NK-92 treated with Interleukin-12 subunit alpha and Interleukin-12 subunit beta, amount 100 ng/mL, for 24 hours (cell line): ENCODE data around the gene WNT7B.

ENCODE experiments used
- DNase-seq: peaks from one replicate; lab custom pipeline; 2025; lab: John Stamatoyannopoulos, UW

WNT7B gene

DNA sequence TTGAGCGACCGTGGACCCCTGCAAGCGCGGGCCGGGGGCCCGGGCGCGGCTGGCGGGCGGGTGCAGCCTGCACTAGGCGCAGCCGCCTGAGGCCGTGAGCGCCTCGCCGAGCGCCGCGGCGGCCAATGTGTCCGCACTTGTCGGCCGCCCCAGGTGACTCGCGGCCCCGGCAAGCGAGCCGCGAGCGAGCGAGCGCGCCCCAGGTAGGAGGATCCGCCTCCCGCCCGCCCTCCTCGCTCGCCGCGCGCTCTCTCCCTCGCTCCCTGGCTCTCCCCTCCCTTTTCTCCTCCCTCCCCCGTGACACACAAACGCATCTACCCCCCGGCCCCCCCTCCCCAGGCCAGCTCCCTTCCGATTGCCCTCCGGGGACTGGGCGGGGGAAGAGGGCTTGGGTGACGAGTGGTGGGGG lies at the start of gene WNT7B:
Gene WNT7B (minus strand): TSS at position 160 of the 409 bp plus-strand sequence. CDS start 408 bp downstream, outside the sequence.
- no peak for DNase-seq

DNA sequence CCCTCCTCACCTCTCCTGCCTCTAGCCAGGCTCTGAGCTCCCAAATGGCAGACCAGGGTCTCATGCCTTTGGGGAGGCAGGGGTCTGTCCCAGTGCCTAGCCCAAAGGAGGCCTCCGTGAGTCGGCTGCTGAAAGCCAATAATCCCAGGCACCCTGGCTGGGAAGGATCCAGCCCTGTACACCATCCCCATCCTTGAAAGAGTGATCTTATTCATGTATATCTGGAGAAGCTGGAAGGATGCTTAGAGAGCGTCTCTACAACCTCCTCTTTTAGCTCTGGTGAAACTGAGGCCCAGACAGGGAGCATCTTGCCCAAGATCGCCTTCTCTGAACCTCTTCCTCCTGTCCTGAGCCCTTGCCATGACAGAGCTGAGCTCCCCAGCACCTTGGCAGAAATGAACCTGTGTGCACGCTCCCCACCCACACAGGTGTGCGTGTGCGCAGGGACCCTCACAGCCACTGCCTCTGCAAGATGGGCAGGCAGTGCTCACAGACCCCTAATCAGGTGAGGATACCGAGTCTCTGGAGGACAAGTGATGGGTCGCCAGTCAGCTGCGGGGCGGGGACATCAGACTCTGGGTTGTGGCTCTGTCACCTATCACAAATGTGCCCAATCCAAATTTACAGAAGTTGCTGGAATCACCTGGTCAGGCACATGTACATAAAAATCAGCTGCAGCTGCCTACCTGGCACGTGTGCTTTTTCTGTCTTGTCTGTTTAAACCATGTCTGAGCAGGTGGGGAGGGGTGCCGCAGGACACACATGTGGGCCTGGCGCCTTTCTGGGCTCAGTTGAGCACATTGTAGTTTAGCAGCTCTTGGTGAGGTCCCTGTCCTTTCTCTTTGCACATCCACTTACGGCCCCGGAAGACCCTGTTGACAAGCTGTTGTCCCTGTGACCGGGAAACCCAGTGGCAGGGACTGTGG lies 49.3 kb upstream of the WNT7B start:
- no peak for DNase-seq

- no peak for DNase-seq
These were observed 48.4 kb upstream of the WNT7B start for GRCh38 chr22:46025225-46025972.

DNA sequence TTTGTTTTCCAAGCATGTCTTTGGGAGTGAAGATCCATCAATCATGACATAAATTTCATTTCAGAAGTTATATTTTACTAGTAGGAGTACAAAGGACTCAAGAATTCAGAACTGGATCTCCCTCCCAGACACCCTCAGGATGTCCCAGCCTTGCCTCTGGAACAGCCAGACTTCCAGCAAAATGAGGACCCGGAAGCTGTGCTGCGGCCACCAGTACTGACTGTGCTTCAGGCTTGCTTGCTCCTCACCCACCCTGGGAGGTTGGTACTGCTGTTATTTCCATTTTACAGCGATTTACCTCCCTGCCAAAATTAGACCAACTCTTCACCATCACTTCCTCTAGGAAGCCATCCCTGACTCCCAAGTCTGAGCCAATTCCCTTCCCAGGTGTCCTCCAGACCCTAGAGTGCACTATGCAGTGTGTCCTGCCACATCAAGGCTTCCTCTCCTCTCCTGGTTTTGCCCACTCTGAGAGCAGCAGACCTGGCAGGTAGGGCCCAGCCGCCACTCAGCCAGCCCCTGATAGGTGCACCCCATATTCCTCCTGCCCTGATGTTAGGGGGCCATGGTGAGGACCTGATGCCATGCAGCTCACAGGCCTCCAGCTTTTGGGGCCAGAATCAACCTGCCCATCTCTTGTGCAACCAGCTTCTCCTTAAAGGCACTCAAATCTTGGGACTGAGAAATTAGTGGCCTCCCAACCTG lies 47.3 kb upstream of the WNT7B start:
- no peak for DNase-seq

DNA sequence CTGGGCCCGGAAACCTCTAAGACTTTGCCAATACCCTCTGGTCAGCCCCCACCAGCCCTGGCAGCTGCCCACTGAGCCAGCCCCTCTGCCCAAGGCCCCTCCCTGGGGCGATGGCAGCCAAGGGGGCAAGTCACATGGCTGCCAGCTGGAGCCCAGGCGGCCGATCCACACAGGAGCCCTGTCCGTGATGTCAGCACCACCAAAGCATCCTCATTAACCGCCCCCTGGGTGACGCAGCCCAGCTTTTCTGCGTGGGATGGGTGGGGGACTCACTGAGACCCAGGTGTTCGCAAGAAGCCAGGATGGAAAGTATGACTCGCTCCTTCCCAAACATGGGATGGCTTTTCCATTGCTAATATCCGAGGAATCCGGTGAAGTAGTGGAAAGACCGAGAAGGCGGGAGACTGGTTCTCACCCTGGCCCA lies 46.6 kb upstream of the WNT7B start:
- DNase-seq: no peak

- DNase-seq: no peak
These were observed 46.0 kb upstream of the WNT7B start for GRCh38 chr22:46022881-46023512.

DNA sequence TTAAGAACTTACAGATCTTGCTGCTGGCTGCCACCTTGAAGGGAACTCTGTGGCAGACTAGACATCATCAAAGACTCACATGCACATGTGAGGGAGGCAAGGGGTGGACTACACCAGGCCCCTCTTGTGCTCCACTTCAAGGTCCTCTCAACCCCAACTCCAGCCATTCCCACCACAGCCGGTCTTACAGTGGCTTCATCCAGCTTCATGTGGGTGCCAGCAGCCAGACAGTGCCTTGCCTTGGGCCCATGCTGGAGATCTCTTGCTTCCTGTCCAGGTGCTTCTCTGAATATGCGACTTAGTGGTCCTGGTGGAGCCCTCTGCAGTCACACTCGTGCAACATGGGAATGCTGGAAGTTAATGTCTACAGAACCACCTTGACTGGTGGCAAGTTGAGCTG lies 44.6 kb upstream of the WNT7B start:
- DNase-seq: no peak

GRCh38 chr22:46019351-46019750 lies 42.4 kb upstream of the WNT7B start:
- DNase-seq: no peak

- DNase-seq: no peak
These were observed 41.9 kb upstream of the WNT7B start for GRCh38 chr22:46018859-46019258.

- DNase-seq: no peak
These were observed 40.2 kb upstream of the WNT7B start for GRCh38 chr22:46017166-46017565.

GRCh38 chr22:46013460-46014416 lies 36.8 kb upstream of the WNT7B start:
- peak; percentile 87 for DNase-seq

DNA sequence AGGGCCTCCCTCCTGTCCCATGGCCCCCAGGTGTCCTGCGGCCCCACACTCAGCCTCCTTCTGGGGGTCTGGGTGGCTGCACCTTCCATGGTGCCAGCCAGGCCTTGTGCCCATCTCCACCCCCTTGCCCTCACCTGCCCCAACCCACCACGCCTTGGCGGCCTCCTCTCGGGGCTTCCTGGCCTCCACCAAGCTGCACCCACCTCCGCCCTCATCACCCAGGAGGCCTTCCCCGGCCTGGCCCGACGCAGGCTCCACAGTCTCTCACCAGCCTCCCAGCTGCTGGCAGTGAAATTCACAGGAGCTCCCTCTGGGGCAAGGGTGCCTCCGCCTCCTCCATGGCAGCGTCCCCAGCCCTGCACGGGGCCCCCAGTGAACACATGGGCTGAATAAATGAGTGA lies 35.9 kb upstream of the WNT7B start:
- DNase-seq: no peak

GRCh38 chr22:46012182-46012880 lies 35.4 kb upstream of the WNT7B start:
- DNase-seq: no peak

DNA sequence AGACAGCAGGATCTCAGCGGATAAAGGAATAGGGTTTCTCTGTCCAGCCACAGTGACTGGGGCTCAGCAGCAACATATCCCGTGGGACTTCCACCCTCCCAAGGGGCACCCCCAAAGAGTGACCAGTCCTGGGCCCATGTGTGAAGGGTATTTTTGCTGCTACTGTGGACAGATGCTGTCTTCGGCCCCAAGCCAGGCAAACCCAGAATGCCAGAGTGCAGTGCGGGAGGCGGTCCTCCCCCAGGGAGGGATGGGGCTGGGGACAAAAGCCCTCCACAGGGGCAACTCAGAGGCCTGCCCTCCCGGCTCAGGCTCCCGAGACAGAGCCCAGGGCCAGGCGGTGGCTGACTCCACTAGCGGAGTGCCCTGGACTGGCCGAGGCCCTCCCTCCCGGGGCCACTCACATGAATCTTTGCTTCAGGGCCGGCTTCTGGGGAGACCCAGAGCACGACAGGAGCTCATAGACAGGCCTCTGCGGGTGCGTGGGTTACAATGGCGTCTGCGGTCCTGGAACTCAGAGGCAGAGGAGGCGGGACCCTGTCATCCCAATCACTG lies 34.7 kb upstream of the WNT7B start:
- DNase-seq: no peak

DNA sequence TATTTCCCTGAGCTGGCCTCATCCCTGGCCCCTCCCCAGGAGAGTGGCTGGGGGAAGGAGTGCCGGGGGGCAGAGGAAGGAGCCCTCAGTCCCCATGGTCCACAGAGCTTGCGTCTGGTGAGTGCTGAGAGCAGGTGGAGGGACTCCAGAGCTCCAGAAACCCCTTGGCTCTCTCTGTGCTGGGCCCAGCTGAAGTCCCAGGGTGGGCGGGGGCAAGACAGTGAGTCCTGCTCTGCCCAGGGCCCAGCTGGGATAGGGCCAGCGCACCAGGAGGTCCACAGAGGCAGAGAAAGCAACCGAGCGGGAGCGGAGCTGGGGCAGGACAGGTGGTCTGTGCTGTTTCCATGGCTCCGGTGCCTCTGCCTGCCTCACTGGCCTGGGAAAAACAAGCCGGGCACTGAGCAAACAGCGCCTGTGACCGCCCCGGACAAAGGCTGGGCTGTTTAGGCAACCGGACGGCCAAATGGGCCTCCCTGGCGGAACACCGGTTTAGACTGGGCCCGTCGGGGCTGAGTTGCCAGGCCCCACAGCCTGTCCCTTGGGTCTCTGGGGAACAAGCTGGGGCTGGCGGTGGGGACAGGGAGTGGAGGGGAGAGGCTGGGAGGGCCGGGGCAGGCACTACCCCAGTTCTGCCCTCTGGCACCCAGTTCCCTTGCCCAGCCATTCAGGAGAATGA lies 34.1 kb upstream of the WNT7B start:
- no peak for DNase-seq

GRCh38 chr22:46010207-46010867 lies 33.4 kb upstream of the WNT7B start:
- no peak for DNase-seq

- no peak for DNase-seq
These were observed 32.8 kb upstream of the WNT7B start for GRCh38 chr22:46009730-46010129.

GRCh38 chr22:46008836-46009596 lies 32.1 kb upstream of the WNT7B start:
- no peak for DNase-seq
